Body of pancreas (tissue), 4 donors: ENCODE results near the gene USB1. TPM values are rescaled to one million over a fixed set of nuclear protein-coding genes. Genes with fewer than 3 reads are reported as not detected.

Experiments
- ATAC-seq: fragments of 150-250 bp; one replicate; pipeline ENCODE4 v1.9.1; 2016
- DNase-seq, 4 donors: peaks; one replicate each; pipeline ENCODE4 v3.0.0-alpha.2; 2019
- H3K27ac ChIP-seq, 4 donors: fragments of 200-600 bp; sonication (generic); 1 replicate in 3 of 4; 2 replicates in 1 of 4; pipeline versions ENCODE4 v1.5.1 to v1.6.1; 2016 to 2019; ENCODE audit warnings: mild to moderate bottlenecking in 1 of 4, mixed read lengths in 1 of 4, moderate library complexity in 1 of 4
- H3K27me3 ChIP-seq, 2 donors: fragments of 200-600 bp; sonication (generic); one replicate each; pipeline ENCODE4 v1.6.0; 2016; ENCODE audit warnings: mild to moderate bottlenecking in 1 of 2
- H3K36me3 ChIP-seq, 2 donors: fragments of 200-600 bp; sonication (generic); replicated peaks in 1 of 2; 2 replicates each; pipeline ENCODE4 v1.5.1; 2016; ENCODE audit warnings: low read depth in 2 of 2; ENCODE audit not compliant: insufficient read depth in 1 of 2
- H3K4me1 ChIP-seq: fragments of 200-600 bp; sonication (generic); one replicate; pipeline ENCODE4 v1.6.0; 2016
- H3K4me3 ChIP-seq, 2 donors: fragments of 200-600 bp; sonication (generic); 1 replicate in 1 of 2; 2 replicates in 1 of 2; pipeline ENCODE4 v1.5.1; 2016 to 2019
- H3K9me3 ChIP-seq, 3 donors: fragments of 200-600 bp; sonication (generic); 1 replicate in 2 of 3; 2 replicates in 1 of 3; pipeline ENCODE4 v1.5.1; 2016
- POLR2A ChIP-seq, 3 donors: fragments of 450-650 bp; IDR thresholded peaks; one replicate each; pipeline ENCODE4 v1.6.1; 2016; ENCODE audit warnings: antibody characterized with exemption in 3 of 3, mild to moderate bottlenecking in 2 of 3
- WGBS, 2 donors: methylation state at CpG; one replicate each; pipeline ENCODE4 v1.1.5; 2017; 5-methylcytosine and 5-hydroxymethylcytosine counted together
- intact Hi-C: fragments of 100-400 bp; cut with DNase I; formaldehyde crosslinking; loops from one replicate; pipeline ENCODE4 v1.15.1; 2023
- total RNA-seq, 2 donors: library from RNA; depleted of rRNA; stranded (reverse); fragments of >200 nt; gene quantifications; one replicate each; pipeline ENCODE4 v1.1.0, GENCODE V29; 2016
- TF ChIP-seq, protein P1 (sequence below), 7 experiments: fragments of 450-650 bp in 4 of 7; fragments of 200-600 bp in 3 of 7; sonication (generic) in 3 of 7; IDR thresholded peaks; one replicate each; pipeline ENCODE4 v1.5.1; 2016 to 2019; ENCODE audit warnings: antibody characterized with exemption in 7 of 7

The USB1 gene
- total RNA-seq, 2 donors from 2014 or later: 22.4 to 46.7 TPM

DNA sequence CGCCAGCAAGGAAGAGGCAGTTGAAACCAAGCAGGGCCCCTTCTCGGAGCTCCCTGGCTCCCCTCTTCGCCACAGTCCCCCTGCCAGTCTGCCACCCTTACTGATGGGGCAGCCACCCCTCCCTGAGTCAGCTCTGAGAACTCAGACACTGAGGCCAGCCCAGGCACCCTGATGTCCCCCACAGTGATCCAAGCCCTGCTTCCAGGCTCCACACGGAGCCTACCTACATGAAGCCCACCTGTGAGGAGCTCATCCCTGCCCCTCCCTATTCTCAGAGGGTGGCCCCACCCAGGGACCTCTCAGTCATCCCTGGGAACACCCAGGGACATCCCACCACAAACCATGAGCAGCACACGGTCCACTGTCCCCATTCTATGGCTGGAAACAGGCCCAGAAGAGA lies 39.2 kb upstream of the USB1 start:
- TF ChIP-seq POLR2A (IDR thresholded peaks at IDR 0.05): no peak
- ATAC-seq (no peak), DNase-seq (no peak)
- intact Hi-C loops: no loop called here
- Histone ChIP-seq H3K4me3 (no peak overlapping the region), H3K36me3 (no peaks in the 10 kb centered on the region), H3K27ac (no peak overlapping the region), H3K27me3 (no peaks in the 10 kb centered on the region), H3K9me3 (no peaks in the 10 kb centered on the region), H3K4me1 (peaks cover 1% of the 10 kb centered on the region)
- 71 to 79% methylated on average over 3 to 5 of the region's 5 CpGs for WGBS, 2 donors

DNA sequence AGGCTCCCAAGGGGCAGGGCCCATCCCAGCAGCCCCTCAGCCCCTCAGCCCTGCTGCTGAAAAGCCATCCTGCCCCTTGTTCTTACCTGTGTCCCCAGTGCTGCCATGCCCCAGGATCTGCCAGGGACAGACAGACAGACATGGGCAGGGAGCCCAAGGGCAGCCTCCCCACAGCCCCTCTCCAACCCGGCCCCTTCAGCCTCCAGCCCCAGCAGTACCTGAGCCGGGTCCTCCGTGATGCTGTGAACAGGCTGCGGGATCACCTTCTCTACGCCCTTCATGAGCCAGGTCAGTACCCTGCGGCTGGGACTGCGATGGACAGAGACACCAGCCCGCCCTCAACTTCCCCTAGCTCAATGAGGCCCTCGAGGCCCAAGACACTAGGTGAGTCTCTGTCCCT lies 38.5 kb upstream of the USB1 start:
- TF ChIP-seq, protein P1, sequence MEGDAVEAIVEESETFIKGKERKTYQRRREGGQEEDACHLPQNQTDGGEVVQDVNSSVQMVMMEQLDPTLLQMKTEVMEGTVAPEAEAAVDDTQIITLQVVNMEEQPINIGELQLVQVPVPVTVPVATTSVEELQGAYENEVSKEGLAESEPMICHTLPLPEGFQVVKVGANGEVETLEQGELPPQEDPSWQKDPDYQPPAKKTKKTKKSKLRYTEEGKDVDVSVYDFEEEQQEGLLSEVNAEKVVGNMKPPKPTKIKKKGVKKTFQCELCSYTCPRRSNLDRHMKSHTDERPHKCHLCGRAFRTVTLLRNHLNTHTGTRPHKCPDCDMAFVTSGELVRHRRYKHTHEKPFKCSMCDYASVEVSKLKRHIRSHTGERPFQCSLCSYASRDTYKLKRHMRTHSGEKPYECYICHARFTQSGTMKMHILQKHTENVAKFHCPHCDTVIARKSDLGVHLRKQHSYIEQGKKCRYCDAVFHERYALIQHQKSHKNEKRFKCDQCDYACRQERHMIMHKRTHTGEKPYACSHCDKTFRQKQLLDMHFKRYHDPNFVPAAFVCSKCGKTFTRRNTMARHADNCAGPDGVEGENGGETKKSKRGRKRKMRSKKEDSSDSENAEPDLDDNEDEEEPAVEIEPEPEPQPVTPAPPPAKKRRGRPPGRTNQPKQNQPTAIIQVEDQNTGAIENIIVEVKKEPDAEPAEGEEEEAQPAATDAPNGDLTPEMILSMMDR (IDR thresholded peaks at IDR 0.05): no peak
- no peak for TF ChIP-seq POLR2A (IDR thresholded peaks at IDR 0.05)
- Histone ChIP-seq H3K27ac (no peak overlapping the region), H3K9me3 (no peaks in the 10 kb centered on the region), H3K4me1 (no peaks in the 10 kb centered on the region), H3K4me3 (no peak overlapping the region), H3K36me3 (no peaks in the 10 kb centered on the region), H3K27me3 (no peaks in the 10 kb centered on the region)
- no peak for DNase-seq
- intact Hi-C loops: no loop called here
- 70 to 82% methylated on average over 2 to 9 of the region's 9 CpGs for WGBS, 2 donors
- ATAC-seq: no peak

DNA sequence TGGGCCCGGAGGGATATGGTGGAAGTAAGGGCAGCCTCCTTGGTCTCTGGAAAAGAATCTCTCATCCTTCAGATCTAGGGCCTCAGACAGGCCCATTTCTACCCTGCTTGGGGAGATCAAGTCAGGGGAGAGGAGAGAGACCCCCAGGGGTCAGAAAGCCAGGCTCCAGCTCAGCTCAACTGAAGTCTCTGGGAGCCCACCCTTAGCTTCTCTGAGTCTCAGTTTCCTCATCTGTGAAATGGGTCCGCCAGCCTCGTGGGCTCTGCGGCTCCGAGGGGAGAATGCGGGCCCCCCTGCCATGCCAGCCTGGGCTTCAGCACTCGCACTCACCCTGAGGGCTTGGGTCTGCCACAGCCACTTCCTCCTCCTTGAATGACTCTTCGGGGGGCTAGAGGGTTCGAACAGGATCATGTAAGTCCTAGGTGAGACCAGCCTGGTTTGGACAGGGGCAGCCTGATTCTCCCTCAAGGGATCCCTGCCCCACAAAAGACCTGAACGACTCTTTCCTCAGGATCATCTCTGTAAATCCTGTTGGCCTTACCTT lies 37.0 kb upstream of the USB1 start:
- TF ChIP-seq, protein P1 (IDR thresholded peaks at IDR 0.05): no peak
- TF ChIP-seq POLR2A (IDR thresholded peaks at IDR 0.05): no peak
- WGBS, 2 donors: 75 to 87% methylated on average over 8 to 10 of the region's 10 CpGs
- H3K27me3 ChIP-seq: no peaks in the 10 kb centered on the region
- H3K4me3 ChIP-seq: no peak overlapping the region
- H3K27ac ChIP-seq: no peak overlapping the region
- ATAC-seq: no peak
- H3K9me3 ChIP-seq: no peaks in the 10 kb centered on the region
- H3K36me3 ChIP-seq: no peaks in the 10 kb centered on the region
- DNase-seq: no peak
- H3K4me1 ChIP-seq: no peaks in the 10 kb centered on the region
- intact Hi-C loops: no loop called here

DNA sequence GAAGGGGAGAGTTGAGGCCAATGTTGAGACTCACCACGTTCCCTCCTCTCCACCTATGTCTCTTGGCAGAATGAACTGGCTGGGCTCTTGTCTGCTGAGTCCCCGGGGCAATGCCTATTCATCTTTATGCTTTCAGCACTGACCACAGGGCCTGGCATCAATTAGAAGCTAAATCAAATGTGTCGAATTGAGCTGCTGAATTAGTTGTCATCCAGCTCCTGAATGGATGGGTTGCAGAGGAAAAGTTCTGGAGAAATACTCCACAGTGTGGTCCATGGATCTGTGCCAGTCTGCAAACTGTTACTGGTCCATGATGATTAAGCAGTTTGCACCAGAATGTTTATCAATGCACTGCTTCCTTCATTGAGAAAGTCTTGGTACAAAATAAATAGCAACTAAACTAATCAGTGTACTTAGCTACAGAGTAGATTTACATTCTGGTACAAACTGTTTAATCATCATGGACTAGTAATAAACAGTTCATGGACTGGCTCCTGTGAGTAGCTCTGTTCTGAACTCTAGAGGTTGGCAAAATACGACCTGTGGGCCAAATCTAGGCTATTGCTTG lies 34.9 kb upstream of the USB1 start:
- no peak for DNase-seq
- intact Hi-C loops: no loop called here
- Histone ChIP-seq H3K4me3 (no peak overlapping the region), H3K27me3 (no peaks in the 10 kb centered on the region), H3K27ac (no peak overlapping the region), H3K36me3 (no peaks in the 10 kb centered on the region), H3K9me3 (no peaks in the 10 kb centered on the region), H3K4me1 (no peaks in the 10 kb centered on the region)
- 46 to 52% methylated on average over 4 of the region's 4 CpGs for WGBS, 2 donors
- no peak for TF ChIP-seq POLR2A (IDR thresholded peaks at IDR 0.05)
- TF ChIP-seq, protein P1 (IDR thresholded peaks at IDR 0.05): no peak
- ATAC-seq: no peak

DNA sequence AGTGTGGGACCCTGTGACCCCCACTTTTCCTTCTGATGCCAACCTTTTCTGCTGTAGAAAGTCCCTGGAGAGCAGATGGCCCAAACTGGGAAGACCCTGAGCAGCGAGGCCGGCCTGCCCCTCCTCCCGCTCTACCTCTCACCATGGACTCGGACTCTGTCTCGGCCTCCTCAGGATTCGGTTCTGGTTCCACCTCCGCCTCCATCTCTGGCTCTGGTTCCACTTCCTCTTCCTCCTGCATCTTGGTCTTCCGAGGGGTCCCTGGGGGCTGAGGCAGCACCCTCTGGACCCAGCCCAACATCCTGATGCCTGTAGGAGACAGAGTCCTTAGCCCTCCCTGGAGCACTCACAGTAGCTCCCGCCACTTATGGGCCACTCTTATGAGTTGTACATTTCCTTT lies 34.2 kb upstream of the USB1 start:
- Histone ChIP-seq H3K27ac (no peak overlapping the region), H3K9me3 (no peaks in the 10 kb centered on the region), H3K4me1 (no peaks in the 10 kb centered on the region), H3K4me3 (no peak overlapping the region), H3K36me3 (no peaks in the 10 kb centered on the region), H3K27me3 (no peaks in the 10 kb centered on the region)
- DNase-seq (no peak), ATAC-seq (no peak)
- 89 to 90% methylated on average over 9 of the region's 9 CpGs for WGBS, 2 donors
- intact Hi-C loops: no loop called here
- TF ChIP-seq, protein P1 (IDR thresholded peaks at IDR 0.05): no peak
- TF ChIP-seq POLR2A (IDR thresholded peaks at IDR 0.05): no peak
